Mucosa of stomach (tissue), 1 donor: ENCODE data around the gene PRKN.
"Not testable (repeated sequence)": the region's sequence is repeated elsewhere in the genome, so short reads cannot be mapped to it uniquely, and the experiment has no call there.

Source experiments
- H3K27me3 ChIP-seq: one replicate; pipeline ENCODE4 v1.7.0; 2013; ENCODE audit warnings: mild to moderate bottlenecking, low read length; ENCODE audit not compliant: control insufficient read depth, insufficient read depth
- H3K36me3 ChIP-seq: one replicate; pipeline ENCODE4 v1.7.0; 2013; ENCODE audit warnings: low read length; ENCODE audit not compliant: control insufficient read depth, insufficient read depth
- H3K4me1 ChIP-seq: one replicate; pipeline ENCODE4 v1.7.0; 2013; ENCODE audit warnings: mild to moderate bottlenecking, low read length; ENCODE audit not compliant: control insufficient read depth, insufficient read depth
- H3K4me3 ChIP-seq: one replicate; pipeline ENCODE4 v1.7.0; 2013; ENCODE audit warnings: low read length
- H3K9ac ChIP-seq: one replicate; pipeline ENCODE4 v1.7.0; 2013; ENCODE audit warnings: mild to moderate bottlenecking, low read length, moderate library complexity
- H3K9me3 ChIP-seq: one replicate; pipeline ENCODE4 v1.7.0; 2013; ENCODE audit warnings: mild to moderate bottlenecking, low read length, moderate library complexity; ENCODE audit not compliant: control insufficient read depth
- donor health status: Pancreatic carcinoma.

PRKN gene

GRCh38 chr6:161882196-161882765 is 845.3 kb downstream of the PRKN start:
- H3K27me3 ChIP-seq, result no peaks in the 10 kb centered on the region
- H3K4me1 ChIP-seq, result no peaks in the 10 kb centered on the region
- no peaks in the 10 kb centered on the region for H3K36me3 ChIP-seq
- no peak overlapping the region for H3K4me3 ChIP-seq
- H3K9ac ChIP-seq, result no peak overlapping the region
- no peaks in the 10 kb centered on the region for H3K9me3 ChIP-seq

GRCh38 chr6:161880056-161880455 is 847.5 kb downstream of the PRKN start:
- Histone ChIP-seq H3K4me1 (no peaks in the 10 kb centered on the region), H3K4me3 (no peak overlapping the region), H3K9me3 (no peaks in the 10 kb centered on the region), H3K36me3 (no peaks in the 10 kb centered on the region), H3K27me3 (no peaks in the 10 kb centered on the region), H3K9ac (no peak overlapping the region)

- Histone ChIP-seq H3K36me3 (no peaks in the 10 kb centered on the region), H3K9me3 (no peaks in the 10 kb centered on the region), H3K4me3 (no peak overlapping the region), H3K4me1 (no peaks in the 10 kb centered on the region), H3K9ac (no peak overlapping the region), H3K27me3 (no peaks in the 10 kb centered on the region)
These were observed 851.3 kb downstream of the PRKN start for GRCh38 chr6:161876231-161876630.

GRCh38 chr6:161870236-161870901 is 857.2 kb downstream of the PRKN start:
- Histone ChIP-seq H3K36me3 (no peaks in the 10 kb centered on the region), H3K4me1 (no peaks in the 10 kb centered on the region), H3K9ac (no peak overlapping the region), H3K27me3 (no peaks in the 10 kb centered on the region), H3K4me3 (no peak overlapping the region), H3K9me3 (no peaks in the 10 kb centered on the region)

GRCh38 chr6:161869491-161869890 is 858.1 kb downstream of the PRKN start:
- Histone ChIP-seq H3K27me3 (no peaks in the 10 kb centered on the region), H3K4me1 (no peaks in the 10 kb centered on the region), H3K4me3 (no peak overlapping the region), H3K9ac (no peak overlapping the region), H3K36me3 (no peaks in the 10 kb centered on the region), H3K9me3 (no peaks in the 10 kb centered on the region)

GRCh38 chr6:161866570-161866969 is 861.0 kb downstream of the PRKN start:
- Histone ChIP-seq H3K36me3 (no peaks in the 10 kb centered on the region), H3K27me3 (no peaks in the 10 kb centered on the region), H3K9me3 (no peaks in the 10 kb centered on the region), H3K4me3 (no peak overlapping the region), H3K9ac (no peak overlapping the region), H3K4me1 (no peaks in the 10 kb centered on the region)

- H3K9ac ChIP-seq, H3K36me3 ChIP-seq, H3K27me3 ChIP-seq, H3K9me3 ChIP-seq, H3K4me3 ChIP-seq, H3K4me1 ChIP-seq: not testable (repeated sequence)
These were observed 866.5 kb downstream of the PRKN start for GRCh38 chr6:161861061-161861460.

- Histone ChIP-seq H3K4me1 (no peaks in the 10 kb centered on the region), H3K4me3 (no peak overlapping the region), H3K9me3 (no peaks in the 10 kb centered on the region), H3K27me3 (no peaks in the 10 kb centered on the region), H3K9ac (no peak overlapping the region), H3K36me3 (no peaks in the 10 kb centered on the region)
These were observed 873.9 kb downstream of the PRKN start for GRCh38 chr6:161853657-161854056.

GRCh38 chr6:161851486-161851885 is 876.1 kb downstream of the PRKN start:
- not testable (repeated sequence) for H3K36me3 ChIP-seq, H3K27me3 ChIP-seq, H3K9ac ChIP-seq, H3K4me3 ChIP-seq, H3K4me1 ChIP-seq, H3K9me3 ChIP-seq

GRCh38 chr6:161850562-161850961 is 877.0 kb downstream of the PRKN start:
- H3K9ac ChIP-seq, result no peak overlapping the region
- H3K4me1 ChIP-seq, result no peaks in the 10 kb centered on the region
- no peaks in the 10 kb centered on the region for H3K36me3 ChIP-seq
- no peaks in the 10 kb centered on the region for H3K27me3 ChIP-seq
- no peaks in the 10 kb centered on the region for H3K9me3 ChIP-seq
- H3K4me3 ChIP-seq, result no peak overlapping the region

- Histone ChIP-seq H3K27me3 (no peaks in the 10 kb centered on the region), H3K4me1 (no peaks in the 10 kb centered on the region), H3K4me3 (no peak overlapping the region), H3K36me3 (no peaks in the 10 kb centered on the region), H3K9me3 (no peaks in the 10 kb centered on the region), H3K9ac (no peak overlapping the region)
These were observed 879.9 kb downstream of the PRKN start for GRCh38 chr6:161847628-161848027.

- H3K4me3 ChIP-seq, result no peak overlapping the region
- no peaks in the 10 kb centered on the region for H3K4me1 ChIP-seq
- H3K9me3 ChIP-seq, result no peaks in the 10 kb centered on the region
These were observed 882.8 kb downstream of the PRKN start for GRCh38 chr6:161844804-161845203.

GRCh38 chr6:161843066-161843465 is 884.5 kb downstream of the PRKN start:
- Histone ChIP-seq H3K9ac (no peak overlapping the region), H3K9me3 (no peaks in the 10 kb centered on the region), H3K27me3 (no peaks in the 10 kb centered on the region), H3K36me3 (no peaks in the 10 kb centered on the region), H3K4me1 (no peaks in the 10 kb centered on the region), H3K4me3 (no peak overlapping the region)

More at GRCh38 chr6:161844804-161845203, 882.8 kb downstream of the PRKN start:
- H3K9ac ChIP-seq, result no peak overlapping the region
- H3K27me3 ChIP-seq, result no peaks in the 10 kb centered on the region
- H3K36me3 ChIP-seq, result no peaks in the 10 kb centered on the region
